Subcutaneous abdominal adipose tissue (tissue), 5 donors: Measurements from ENCODE around the gene MPRIP.

Source experiments
- H3K27ac ChIP-seq: one replicate; pipeline ENCODE4 v1.7.0; 2013; ENCODE audit warnings: low read depth, mild to moderate bottlenecking, inconsistent platforms, low read length, moderate library complexity
- H3K27me3 ChIP-seq, 5 donors: one replicate each; pipeline ENCODE4 v1.7.0; 2013; ENCODE audit warnings: low read length in 5 of 5, inconsistent platforms in 1 of 5; ENCODE audit not compliant: control insufficient read depth in 5 of 5, insufficient read depth in 4 of 5
- H3K36me3 ChIP-seq, 5 donors: one replicate each; pipeline ENCODE4 v1.7.0; 2013; ENCODE audit warnings: low read length in 5 of 5; ENCODE audit not compliant: control insufficient read depth in 5 of 5, insufficient read depth in 5 of 5
- H3K4me1 ChIP-seq, 5 donors: one replicate each; pipeline ENCODE4 v1.7.0; 2013; ENCODE audit warnings: low read length in 5 of 5, mild to moderate bottlenecking in 3 of 5, moderate library complexity in 1 of 5; ENCODE audit not compliant: control insufficient read depth in 5 of 5, insufficient read depth in 5 of 5
- H3K4me3 ChIP-seq, 5 donors: one replicate each; pipeline ENCODE4 v1.7.0; 2013; ENCODE audit warnings: low read length in 5 of 5, low read depth in 1 of 5
- H3K9ac ChIP-seq, 5 donors: one replicate each; pipeline ENCODE4 v1.7.0; 2013; ENCODE audit warnings: low read length in 5 of 5, mild to moderate bottlenecking in 4 of 5, moderate library complexity in 3 of 5
- H3K9me3 ChIP-seq, 5 donors: one replicate each; pipeline ENCODE4 v1.7.0; 2013; ENCODE audit warnings: low read length in 5 of 5; ENCODE audit not compliant: control insufficient read depth in 5 of 5
- donor health status: healthy.
- donor health status: healthy.
- donor health status: healthy.
- donor health status: healthy.
- donor health status: healthy.

MPRIP gene

DNA sequence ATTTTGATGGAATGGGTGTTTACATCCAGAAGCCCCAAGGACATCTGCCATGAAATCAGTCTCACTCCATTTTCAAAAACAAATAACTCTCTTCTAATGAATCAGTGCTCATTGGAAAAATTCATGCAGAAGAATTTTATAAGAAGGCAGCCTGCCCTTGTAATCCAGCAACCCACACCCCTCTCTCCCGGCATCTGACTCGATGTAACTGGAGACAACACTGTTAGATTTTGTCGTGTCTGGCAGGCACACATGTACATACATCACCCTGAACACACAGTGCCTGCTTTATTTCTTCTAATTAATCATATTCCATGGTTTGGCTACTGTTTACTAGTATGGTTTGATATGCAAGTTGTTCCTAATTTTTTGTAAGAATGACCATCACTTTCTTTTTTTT is 175.7 kb downstream of the MPRIP start:
- Histone ChIP-seq H3K9me3 (no peaks in the 10 kb centered on the region), H3K9ac (no peak overlapping the region), H3K4me3 (no peak overlapping the region), H3K27ac (no peak overlapping the region), H3K27me3 (no peaks in the 10 kb centered on the region), H3K36me3 (peaks cover 4 to 97% (median 91%) of the 10 kb centered on the region in 5 donors), H3K4me1 (peaks cover 0 to 14% (median 8%) of the 10 kb centered on the region in 5 donors)

DNA sequence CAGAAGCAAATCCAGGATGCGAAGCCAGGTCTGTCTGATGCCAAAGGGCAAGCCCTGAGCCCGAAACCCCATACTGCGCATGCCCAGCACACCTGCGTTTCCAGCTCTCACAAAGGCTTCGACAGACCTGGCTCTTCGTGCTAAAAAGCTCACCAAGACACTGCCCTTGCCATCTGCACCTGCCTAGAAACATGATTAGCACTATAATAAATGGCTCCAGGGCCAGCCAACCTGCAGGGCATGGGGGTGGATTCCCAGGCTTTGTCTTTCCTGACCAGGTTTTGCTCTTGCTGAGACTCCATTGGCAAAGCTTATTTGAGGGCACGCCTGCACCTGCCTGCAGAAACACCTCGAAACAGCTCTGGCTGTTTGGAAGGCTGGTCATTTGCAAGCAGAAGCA is 178.3 kb downstream of the MPRIP start:
- peaks cover 4 to 100% (median 95%) of the 10 kb centered on the region in 5 donors for H3K36me3 ChIP-seq
- no peak overlapping the region for H3K9ac ChIP-seq
- no peaks in the 10 kb centered on the region for H3K27me3 ChIP-seq
- no peak overlapping the region for H3K4me3 ChIP-seq
- no peaks in the 10 kb centered on the region for H3K9me3 ChIP-seq
- no peaks in the 10 kb centered on the region for H3K4me1 ChIP-seq
- no peak overlapping the region for H3K27ac ChIP-seq

DNA sequence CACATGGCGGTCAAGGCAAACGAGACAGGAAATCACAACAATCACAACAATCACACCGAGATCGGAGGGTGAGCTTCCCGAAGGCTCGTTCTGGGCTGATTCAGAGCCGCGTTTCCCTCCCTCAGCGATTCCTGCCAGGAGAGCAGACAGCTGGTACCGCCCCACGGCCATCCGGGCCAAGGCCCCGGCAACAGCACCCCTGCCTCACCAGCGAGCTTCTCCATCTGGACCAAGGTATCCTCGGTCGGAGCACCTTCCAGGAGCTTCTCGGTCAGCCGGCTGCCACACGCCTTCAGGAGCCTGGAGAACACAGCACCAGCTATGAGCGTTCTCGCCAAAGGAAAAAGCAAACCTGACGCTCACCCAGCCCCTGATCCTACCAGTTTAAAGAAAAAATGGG is 179.1 kb downstream of the MPRIP start:
- no peaks in the 10 kb centered on the region for H3K4me1 ChIP-seq
- no peak overlapping the region for H3K9ac ChIP-seq
- no peak overlapping the region for H3K4me3 ChIP-seq
- H3K36me3 ChIP-seq, result peaks cover 4 to 100% (median 95%) of the 10 kb centered on the region in 5 donors
- H3K27ac ChIP-seq, result no peak overlapping the region
- H3K9me3 ChIP-seq, result no peaks in the 10 kb centered on the region
- no peaks in the 10 kb centered on the region for H3K27me3 ChIP-seq

- no peak overlapping the region for H3K9ac ChIP-seq
- peaks cover 0 to 12% (median 9%) of the 10 kb centered on the region in 5 donors for H3K4me1 ChIP-seq
- no peaks in the 10 kb centered on the region for H3K27me3 ChIP-seq
- H3K9me3 ChIP-seq, result no peaks in the 10 kb centered on the region
- H3K36me3 ChIP-seq, result peaks cover 0 to 100% (median 95%) of the 10 kb centered on the region in 5 donors
- H3K4me3 ChIP-seq, result no peak overlapping the region
- H3K27ac ChIP-seq, result no peak overlapping the region
Measured at GRCh38 chr17:17223736-17224135, 181.5 kb downstream of the MPRIP start.

- Histone ChIP-seq H3K27ac (no peak overlapping the region), H3K4me1 (peaks cover 0 to 16% (median 13%) of the 10 kb centered on the region in 5 donors), H3K4me3 (no peak overlapping the region), H3K27me3 (no peaks in the 10 kb centered on the region), H3K36me3 (peaks cover 0 to 100% (median 95%) of the 10 kb centered on the region in 5 donors), H3K9me3 (no peaks in the 10 kb centered on the region), H3K9ac (no peak overlapping the region)
Measured at GRCh38 chr17:17224137-17224536, 181.9 kb downstream of the MPRIP start.

DNA sequence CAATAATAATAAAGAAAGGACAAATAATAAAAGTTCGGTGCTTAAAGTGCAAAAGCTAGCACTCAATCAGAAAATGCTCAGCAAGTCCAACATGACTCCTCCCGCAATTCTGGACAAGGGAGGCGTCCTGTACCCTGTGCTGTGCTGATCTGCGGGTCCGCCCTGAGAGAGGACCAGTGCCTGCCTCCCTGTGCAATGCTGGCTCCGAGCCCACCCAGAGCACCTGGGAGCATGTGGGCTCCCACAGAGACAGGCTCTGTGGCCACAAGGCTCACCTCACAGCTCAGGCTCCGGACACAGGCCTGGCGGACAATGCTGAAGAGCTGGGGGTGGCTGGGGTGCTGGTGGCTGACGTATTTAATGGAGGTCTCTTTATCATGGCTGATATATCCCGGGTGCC is 183.6 kb downstream of the MPRIP start:
- peaks cover 0 to 100% (median 97%) of the 10 kb centered on the region in 5 donors for H3K36me3 ChIP-seq

GRCh38 chr17:17226451-17227265 is 184.4 kb downstream of the MPRIP start:
- no peak overlapping the region for H3K4me3 ChIP-seq
- H3K27ac ChIP-seq, result no peak overlapping the region
- no peaks in the 10 kb centered on the region for H3K9me3 ChIP-seq
- no peak overlapping the region for H3K9ac ChIP-seq
- peaks cover 0 to 100% (median 96%) of the 10 kb centered on the region in 5 donors for H3K36me3 ChIP-seq
- H3K27me3 ChIP-seq, result no peaks in the 10 kb centered on the region
- peaks cover 0 to 17% (median 13%) of the 10 kb centered on the region in 5 donors for H3K4me1 ChIP-seq

More for the DNA sequence above, 183.6 kb downstream of the MPRIP start:
- Histone ChIP-seq H3K27ac (no peak overlapping the region), H3K9ac (no peak overlapping the region), H3K4me3 (no peak overlapping the region), H3K27me3 (no peaks in the 10 kb centered on the region), H3K9me3 (no peaks in the 10 kb centered on the region), H3K4me1 (peaks cover 0 to 17% (median 13%) of the 10 kb centered on the region in 5 donors)

GRCh38 chr17:17227608-17228520 is 185.6 kb downstream of the MPRIP start:
- peaks cover 0 to 21% (median 13%) of the 10 kb centered on the region in 5 donors for H3K4me1 ChIP-seq
- H3K9me3 ChIP-seq, result no peaks in the 10 kb centered on the region
- peak overlapping the region; percentile 2 for H3K27ac ChIP-seq
- H3K36me3 ChIP-seq, result peaks cover 0 to 100% (median 96%) of the 10 kb centered on the region in 5 donors
- H3K27me3 ChIP-seq, result no peaks in the 10 kb centered on the region
- peak overlapping the region in 1 of 5 donors; percentile 12 for H3K4me3 ChIP-seq
- H3K9ac ChIP-seq, result no peak overlapping the region

DNA sequence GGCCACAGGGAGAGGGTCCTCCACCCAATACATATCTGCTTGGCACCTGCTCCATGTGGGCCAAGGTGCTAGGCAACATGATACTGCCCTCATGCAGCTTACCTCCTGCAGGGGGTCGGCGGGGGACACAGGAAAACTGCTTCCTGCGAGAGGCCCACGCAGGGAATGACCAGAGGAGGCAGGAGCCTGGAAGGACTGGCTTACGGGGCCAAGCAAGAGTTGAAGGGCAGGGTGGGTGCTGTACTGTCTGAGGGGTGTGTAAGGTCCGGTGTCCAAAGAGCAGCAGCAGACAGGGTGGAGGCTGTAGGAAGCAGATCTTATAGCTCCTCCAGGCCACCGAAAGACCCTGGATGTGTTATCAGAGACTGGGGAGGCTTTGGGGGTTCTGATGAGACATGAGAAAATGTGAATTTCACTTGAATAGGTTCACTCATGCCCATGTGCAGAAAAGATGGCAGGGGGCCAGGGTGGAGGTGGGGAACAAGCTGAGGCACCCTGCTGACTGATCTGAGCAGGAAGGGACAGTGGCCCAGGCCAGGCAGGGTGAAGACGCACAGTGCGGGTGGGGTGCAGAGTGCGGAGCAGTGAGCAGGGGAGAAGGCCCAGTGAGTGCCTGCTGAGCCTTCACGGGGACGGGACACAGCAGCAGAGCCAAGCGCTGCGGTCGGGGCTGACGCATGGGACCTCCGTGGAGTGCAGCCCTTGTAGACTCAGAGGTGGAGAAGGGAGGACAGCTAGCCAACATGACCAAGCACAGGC is 186.4 kb downstream of the MPRIP start:
- Histone ChIP-seq H3K4me3 (no peak overlapping the region), H3K9ac (no peak overlapping the region), H3K27me3 (no peaks in the 10 kb centered on the region), H3K27ac (peak overlapping the region; percentile 2), H3K4me1 (peaks cover 0 to 23% (median 13%) of the 10 kb centered on the region in 5 donors), H3K36me3 (peaks cover 0 to 92% (median 88%) of the 10 kb centered on the region in 5 donors), H3K9me3 (no peaks in the 10 kb centered on the region)
